GM12865 (cell line): Measurements from ENCODE around the gene CELF2.

ENCODE experiments used
- DNase-seq: peaks from one replicate; pipeline ENCODE4 v3.0.0; 2010; ENCODE audit warnings: low read depth
- H3K4me3 ChIP-seq: 2 replicates; pipeline ENCODE4 v1.5.1; 2011; ENCODE audit warnings: mild to moderate bottlenecking, low read depth, low read length, control low read depth
- TF ChIP-seq, protein P1 (sequence below): IDR thresholded peaks from 2 replicates; pipeline ENCODE4 v1.5.1; 2011; ENCODE audit warnings: low read length, control low read depth, low read depth, inconsistent platforms; ENCODE audit not compliant: insufficient read depth; ENCODE audit errors: missing control alignments

Gene CELF2

DNA sequence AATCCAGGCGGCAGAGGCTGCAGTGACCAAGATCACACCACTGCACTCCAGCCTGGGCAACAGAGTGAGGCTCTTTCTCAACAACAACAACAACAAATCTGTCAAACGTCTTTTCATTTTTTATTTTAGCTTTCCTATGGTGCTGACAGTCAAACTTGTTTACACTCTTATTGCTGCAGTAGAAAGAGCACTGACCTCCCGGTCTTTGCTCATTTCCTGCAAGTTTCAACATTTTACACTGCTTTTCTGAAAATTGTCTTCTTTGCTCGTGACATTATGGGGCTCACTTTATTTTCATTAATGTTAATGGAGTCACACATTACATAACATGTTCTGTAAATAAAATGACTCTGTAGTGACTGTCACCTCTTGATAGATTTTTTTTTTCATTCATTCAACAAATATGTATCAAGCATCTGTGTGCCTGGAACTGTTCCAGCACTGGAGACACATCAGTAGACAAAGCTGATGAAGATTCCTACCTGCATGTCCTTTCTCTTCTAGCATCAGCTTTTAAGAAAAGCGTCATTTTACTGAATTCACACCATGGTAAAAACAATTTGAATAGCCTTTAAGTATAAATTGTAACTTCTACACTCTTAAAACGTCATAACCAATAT lies 277.3 kb downstream of the CELF2 start:
- no peak for DNase-seq
- no peak overlapping the region for H3K4me3 ChIP-seq
- TF ChIP-seq, protein P1, sequence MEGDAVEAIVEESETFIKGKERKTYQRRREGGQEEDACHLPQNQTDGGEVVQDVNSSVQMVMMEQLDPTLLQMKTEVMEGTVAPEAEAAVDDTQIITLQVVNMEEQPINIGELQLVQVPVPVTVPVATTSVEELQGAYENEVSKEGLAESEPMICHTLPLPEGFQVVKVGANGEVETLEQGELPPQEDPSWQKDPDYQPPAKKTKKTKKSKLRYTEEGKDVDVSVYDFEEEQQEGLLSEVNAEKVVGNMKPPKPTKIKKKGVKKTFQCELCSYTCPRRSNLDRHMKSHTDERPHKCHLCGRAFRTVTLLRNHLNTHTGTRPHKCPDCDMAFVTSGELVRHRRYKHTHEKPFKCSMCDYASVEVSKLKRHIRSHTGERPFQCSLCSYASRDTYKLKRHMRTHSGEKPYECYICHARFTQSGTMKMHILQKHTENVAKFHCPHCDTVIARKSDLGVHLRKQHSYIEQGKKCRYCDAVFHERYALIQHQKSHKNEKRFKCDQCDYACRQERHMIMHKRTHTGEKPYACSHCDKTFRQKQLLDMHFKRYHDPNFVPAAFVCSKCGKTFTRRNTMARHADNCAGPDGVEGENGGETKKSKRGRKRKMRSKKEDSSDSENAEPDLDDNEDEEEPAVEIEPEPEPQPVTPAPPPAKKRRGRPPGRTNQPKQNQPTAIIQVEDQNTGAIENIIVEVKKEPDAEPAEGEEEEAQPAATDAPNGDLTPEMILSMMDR = no peak

DNA sequence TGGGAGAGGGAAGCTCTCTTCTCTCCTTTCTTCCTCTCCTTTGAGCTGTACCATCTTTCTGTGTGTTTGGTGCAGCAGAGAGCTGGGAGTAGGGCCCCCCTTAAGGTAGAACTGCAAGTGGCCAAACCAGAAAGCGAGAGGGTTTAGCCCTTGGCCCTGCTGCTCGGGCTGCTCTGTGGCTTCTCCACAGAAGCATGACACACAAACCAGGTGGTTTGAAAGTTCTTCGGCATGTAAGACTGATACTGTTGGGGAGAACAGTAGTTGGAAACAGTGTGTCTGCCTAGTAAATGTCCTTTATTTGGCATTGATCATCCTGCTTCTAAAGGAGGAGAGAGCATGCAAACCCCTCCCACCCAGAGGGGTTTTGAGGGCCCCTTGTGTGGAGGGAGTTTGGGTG lies 277.8 kb downstream of the CELF2 start:
- H3K4me3 ChIP-seq = no peak overlapping the region
- no peak for DNase-seq
- TF ChIP-seq, protein P1 = no peak

DNA sequence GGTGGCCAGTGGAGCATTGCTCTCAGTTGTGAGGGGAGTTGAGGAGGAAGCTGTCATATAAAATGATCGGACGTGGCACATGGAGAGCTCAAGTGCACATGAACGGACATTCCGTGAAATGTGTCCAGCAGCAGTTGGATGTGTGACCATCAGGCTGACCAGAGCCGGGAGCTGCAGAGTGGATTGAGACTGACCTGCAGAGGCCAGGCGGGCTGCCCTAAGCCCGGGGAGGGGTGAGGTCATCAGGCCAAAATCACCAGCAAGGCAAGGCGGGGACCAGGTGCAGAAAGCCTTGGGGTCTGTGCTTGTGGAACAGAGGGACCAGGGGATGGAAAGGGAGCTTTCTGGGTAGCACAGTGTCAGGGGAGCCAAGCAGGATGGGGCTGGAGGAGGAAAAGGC lies 279.5 kb downstream of the CELF2 start:
- H3K4me3 ChIP-seq = no peak overlapping the region
- DNase-seq = no peak
- TF ChIP-seq, protein P1 = no peak

DNA sequence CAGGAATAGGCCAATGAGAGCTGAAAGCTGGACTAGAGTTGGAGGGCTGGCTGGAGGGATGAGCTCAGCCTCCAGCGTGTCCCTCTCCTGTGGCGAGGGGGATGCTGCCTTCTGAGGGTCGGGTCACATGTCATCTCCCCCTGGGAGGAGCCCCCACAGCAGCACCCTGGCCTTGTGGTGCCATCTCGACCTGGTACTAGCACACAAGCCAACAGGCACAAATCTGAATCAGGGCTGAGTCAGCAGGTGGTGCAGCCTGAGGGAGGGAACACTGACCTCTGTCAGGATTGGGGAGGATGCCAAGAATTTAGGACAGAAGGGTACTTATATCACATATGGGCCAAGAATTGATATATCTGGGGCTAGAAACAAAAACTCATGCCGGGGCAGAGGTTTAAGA lies 280.4 kb downstream of the CELF2 start:
- DNase-seq = no peak
- TF ChIP-seq, protein P1 = no peak
- no peak overlapping the region for H3K4me3 ChIP-seq

DNA sequence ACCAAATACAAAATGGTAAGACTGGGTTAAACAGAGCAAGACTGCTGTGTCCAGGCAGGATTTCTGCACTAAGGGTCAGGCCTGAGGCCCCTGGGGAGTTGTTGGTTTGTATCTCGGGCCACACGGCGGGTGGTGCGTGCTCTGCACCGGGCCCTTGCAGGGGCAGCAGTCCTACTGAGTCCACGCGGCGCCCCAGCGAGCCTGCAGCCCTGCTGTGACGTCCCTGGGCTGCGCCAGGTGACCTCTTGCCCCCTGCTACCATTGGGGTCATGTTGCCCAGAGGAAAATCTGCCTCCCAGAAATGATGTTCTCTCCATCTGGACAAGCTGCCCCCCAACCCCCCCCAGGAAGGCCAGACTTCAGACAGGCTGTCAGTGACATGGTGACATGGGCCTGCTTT lies 281.5 kb downstream of the CELF2 start:
- TF ChIP-seq, protein P1 = no peak
- DNase-seq = no peak
- H3K4me3 ChIP-seq = no peak overlapping the region

DNA sequence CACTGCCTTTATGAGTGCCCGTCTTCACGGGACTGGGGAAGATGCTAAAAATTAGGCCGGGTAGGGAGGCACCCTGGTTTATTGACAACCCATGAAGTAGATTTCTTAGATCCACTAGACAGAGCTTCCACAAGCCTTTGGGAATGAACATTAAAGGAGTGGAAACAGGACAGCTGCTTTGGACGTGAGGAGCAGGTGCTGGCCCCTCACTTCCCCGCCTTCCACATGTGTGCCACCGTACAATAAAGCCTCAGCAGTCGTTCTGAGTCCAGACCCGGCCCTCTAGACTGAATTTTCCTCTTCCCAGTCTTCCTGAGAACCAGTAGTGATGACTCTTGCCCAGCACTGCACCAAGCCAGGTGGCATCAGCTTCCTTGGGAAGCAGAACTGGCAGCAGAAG lies 282.4 kb downstream of the CELF2 start:
- no peak for DNase-seq
- no peak overlapping the region for H3K4me3 ChIP-seq
- TF ChIP-seq, protein P1 = no peak

DNA sequence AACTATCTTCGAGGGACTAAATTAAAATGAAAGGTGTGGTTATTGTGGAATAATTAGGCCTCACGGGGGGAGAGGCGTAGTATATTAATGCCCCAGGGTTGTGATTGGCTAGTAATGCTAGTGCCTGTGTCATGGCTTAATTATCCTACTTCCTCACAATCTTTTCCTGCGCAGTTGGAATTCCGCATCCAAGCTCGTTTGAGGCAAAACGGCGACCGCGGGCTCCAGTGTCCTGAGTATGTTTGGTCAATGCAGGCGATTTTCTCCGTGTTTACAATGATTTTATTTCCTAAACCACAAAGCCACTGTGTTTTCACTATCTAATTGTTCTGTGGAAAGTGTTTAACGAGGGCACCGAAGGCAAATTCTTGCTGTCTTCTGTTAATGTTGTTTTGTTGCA lies 282.9 kb downstream of the CELF2 start:
- no peak for DNase-seq
- H3K4me3 ChIP-seq = no peak overlapping the region
- TF ChIP-seq, protein P1 = no peak
